ENCODE data around the gene DNAH8.

DNA sequence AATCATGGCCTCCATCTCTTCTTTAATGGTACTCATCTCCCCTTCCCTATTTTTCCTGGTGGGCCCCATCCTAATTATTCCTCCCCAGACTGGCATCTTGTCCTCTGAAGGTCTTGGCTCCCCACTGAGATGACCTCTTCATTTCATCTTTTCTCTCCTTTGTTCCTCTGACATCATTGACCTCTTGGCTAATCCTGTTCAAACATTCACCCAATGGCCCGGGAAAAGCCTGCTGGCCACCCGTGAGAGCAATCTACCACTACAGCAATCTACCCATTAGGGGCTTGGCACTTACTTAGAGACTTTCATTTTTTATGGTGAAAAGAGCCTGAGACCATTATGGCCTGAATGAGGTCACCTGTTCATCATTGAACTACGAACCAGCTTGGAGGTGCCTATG is 130.8 kb downstream of the DNAH8 start:
- TF ChIP-seq, protein P1, sequence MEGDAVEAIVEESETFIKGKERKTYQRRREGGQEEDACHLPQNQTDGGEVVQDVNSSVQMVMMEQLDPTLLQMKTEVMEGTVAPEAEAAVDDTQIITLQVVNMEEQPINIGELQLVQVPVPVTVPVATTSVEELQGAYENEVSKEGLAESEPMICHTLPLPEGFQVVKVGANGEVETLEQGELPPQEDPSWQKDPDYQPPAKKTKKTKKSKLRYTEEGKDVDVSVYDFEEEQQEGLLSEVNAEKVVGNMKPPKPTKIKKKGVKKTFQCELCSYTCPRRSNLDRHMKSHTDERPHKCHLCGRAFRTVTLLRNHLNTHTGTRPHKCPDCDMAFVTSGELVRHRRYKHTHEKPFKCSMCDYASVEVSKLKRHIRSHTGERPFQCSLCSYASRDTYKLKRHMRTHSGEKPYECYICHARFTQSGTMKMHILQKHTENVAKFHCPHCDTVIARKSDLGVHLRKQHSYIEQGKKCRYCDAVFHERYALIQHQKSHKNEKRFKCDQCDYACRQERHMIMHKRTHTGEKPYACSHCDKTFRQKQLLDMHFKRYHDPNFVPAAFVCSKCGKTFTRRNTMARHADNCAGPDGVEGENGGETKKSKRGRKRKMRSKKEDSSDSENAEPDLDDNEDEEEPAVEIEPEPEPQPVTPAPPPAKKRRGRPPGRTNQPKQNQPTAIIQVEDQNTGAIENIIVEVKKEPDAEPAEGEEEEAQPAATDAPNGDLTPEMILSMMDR (conservative IDR thresholded peaks at IDR 0.05 in 1 of 2, IDR thresholded peaks at IDR 0.05 in 1 of 2; ENCODE audit: extremely low read depth in 1 of 2, insufficient read depth in 1 of 2, low read depth in 1 of 2, low read length in 2 of 2) = no peak
- no peak for TF ChIP-seq EZH2 (IDR thresholded peaks at IDR 0.05; ENCODE audit: borderline replicate concordance, low read length)
